ENCODE data around the gene ING3.

DNA sequence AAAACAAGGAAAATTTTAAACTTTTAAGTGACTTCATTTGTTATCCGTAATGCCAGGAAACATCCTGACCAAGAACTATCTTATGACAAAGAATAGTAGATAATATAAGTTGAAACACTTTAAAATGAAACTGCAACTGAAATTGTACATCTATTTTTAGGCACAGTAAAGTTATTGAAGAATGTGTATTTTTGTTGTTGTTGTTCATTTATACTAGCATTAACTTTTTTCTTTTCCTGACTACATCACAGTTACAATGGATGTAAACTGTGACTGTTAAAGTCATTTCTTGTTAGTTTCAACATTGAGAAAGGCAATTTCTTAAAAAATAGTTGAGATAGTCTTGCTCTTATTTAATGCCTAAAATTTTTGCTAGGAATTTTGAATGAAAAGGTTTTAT is 40.6 kb downstream of the ING3 start:
- no peak for TF ChIP-seq CTCF (IDR thresholded peaks at IDR 0.05; ENCODE audit: insufficient read depth, low read length, poor library complexity, severe bottlenecking)
- no peak for TF ChIP-seq EZH2phosphoT487 (conservative IDR thresholded peaks at IDR 0.05; ENCODE audit: low read length)
